Parathyroid adenoma (tissue), 2 donors: ENCODE measurements around the gene SH3GLB2.
"Not testable (repeated sequence)": the region's sequence is repeated elsewhere in the genome, so short reads cannot be mapped to it uniquely, and the experiment has no call there.

Experiments
- H2AFZ ChIP-seq: fragments of 300-600 bp; sonication (generic); one replicate; pipeline ENCODE4 v1.7.0; 2017; ENCODE audit warnings: antibody characterized with exemption, mild to moderate bottlenecking
- H3K27ac ChIP-seq: fragments of 300-600 bp; sonication (generic); one replicate; pipeline ENCODE4 v1.7.0; 2017
- H3K27me3 ChIP-seq: fragments of 300-600 bp; sonication (generic); one replicate; pipeline ENCODE4 v1.7.0; 2017; ENCODE audit warnings: low read length; ENCODE audit not compliant: control insufficient read depth, insufficient read depth
- H3K36me3 ChIP-seq: fragments of 300-600 bp; sonication (generic); one replicate; pipeline ENCODE4 v1.7.0; 2017; ENCODE audit warnings: low read length; ENCODE audit not compliant: control insufficient read depth, insufficient read depth
- H3K4me1 ChIP-seq: fragments of 300-600 bp; sonication (generic); one replicate; pipeline ENCODE4 v1.7.0; 2017; ENCODE audit warnings: control low read depth
- H3K4me2 ChIP-seq: fragments of 300-600 bp; sonication (generic); one replicate; pipeline ENCODE4 v1.7.0; 2017; ENCODE audit warnings: low read length
- H3K4me3 ChIP-seq: fragments of 300-600 bp; sonication (generic); one replicate; pipeline ENCODE4 v1.7.0; 2017; ENCODE audit warnings: low read depth, low read length
- H3K79me2 ChIP-seq: fragments of 300-600 bp; sonication (generic); one replicate; pipeline ENCODE4 v1.7.0; 2017; ENCODE audit warnings: control low read depth
- H3K9ac ChIP-seq: fragments of 300-600 bp; sonication (generic); one replicate; pipeline ENCODE4 v1.7.0; 2017; ENCODE audit warnings: mild to moderate bottlenecking
- H3K9me3 ChIP-seq: fragments of 300-600 bp; sonication (generic); one replicate; pipeline ENCODE4 v1.7.0; 2017; ENCODE audit warnings: low read length; ENCODE audit not compliant: control insufficient read depth
- TF ChIP-seq, protein P1 (sequence below): fragments of 300-600 bp; sonication (generic); IDR thresholded peaks from one replicate; pipeline ENCODE4 v1.7.0; 2017; ENCODE audit warnings: antibody characterized with exemption, mild to moderate bottlenecking
- donor health status: primary hyperparathyroidism.

The SH3GLB2 gene

DNA sequence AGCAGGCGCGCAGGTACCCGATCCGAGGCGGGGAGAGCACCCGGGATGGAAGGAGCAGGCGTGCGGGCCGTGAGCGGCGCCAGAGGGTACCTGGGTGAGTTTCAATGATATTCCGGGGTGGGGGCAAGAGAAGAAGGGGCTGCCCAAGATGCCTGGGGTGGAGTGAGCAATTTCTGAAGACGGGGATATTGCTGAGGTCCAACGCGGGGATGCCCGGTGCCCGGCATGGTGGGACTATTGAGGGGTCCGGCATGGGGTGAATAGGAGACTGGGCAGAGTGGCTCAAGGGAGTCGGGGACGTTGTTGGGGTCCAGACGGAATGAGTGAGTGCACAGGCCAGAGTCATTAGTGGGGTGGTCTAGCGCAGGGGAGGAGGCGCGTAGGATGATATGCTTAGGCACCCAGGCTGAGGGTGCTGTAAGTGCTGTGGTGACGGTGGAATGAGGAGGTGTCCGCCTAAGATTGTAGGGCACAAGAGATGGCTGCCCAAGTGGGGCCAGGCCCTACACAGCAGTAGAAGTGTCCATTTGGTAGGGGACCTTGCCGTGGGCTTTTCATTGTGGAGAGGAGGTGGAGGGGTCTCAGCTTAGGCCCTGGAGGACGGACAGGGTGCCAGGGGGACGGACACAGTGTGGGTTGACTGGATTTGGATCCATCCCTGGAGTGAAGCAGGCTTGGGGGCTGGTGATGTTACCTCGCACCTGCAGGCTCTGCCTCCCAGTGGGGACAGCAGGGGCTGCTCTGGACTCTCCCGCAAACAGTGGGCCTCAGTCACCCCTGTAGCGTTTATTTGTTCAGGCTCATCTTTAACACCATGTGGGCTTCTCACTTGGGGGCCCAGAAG, 9.0 kb upstream of the SH3GLB2 start:
- H3K79me2 ChIP-seq: peaks cover 18% of the 10 kb centered on the region
- H3K4me3 ChIP-seq: peak overlapping the region; percentile 94
- peak overlapping the region; percentile 28 for H3K9ac ChIP-seq
- peak overlapping the region; percentile 77 for H3K4me2 ChIP-seq
- peak overlapping the region; percentile 84 for H2AFZ ChIP-seq
- TF ChIP-seq, protein P1, sequence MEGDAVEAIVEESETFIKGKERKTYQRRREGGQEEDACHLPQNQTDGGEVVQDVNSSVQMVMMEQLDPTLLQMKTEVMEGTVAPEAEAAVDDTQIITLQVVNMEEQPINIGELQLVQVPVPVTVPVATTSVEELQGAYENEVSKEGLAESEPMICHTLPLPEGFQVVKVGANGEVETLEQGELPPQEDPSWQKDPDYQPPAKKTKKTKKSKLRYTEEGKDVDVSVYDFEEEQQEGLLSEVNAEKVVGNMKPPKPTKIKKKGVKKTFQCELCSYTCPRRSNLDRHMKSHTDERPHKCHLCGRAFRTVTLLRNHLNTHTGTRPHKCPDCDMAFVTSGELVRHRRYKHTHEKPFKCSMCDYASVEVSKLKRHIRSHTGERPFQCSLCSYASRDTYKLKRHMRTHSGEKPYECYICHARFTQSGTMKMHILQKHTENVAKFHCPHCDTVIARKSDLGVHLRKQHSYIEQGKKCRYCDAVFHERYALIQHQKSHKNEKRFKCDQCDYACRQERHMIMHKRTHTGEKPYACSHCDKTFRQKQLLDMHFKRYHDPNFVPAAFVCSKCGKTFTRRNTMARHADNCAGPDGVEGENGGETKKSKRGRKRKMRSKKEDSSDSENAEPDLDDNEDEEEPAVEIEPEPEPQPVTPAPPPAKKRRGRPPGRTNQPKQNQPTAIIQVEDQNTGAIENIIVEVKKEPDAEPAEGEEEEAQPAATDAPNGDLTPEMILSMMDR: no peak
- H3K9me3 ChIP-seq: no peaks in the 10 kb centered on the region
- H3K27ac ChIP-seq: peak overlapping the region; percentile 60
- no peaks in the 10 kb centered on the region for H3K36me3 ChIP-seq
- no peaks in the 10 kb centered on the region for H3K27me3 ChIP-seq
- H3K4me1 ChIP-seq: no peaks in the 10 kb centered on the region

DNA sequence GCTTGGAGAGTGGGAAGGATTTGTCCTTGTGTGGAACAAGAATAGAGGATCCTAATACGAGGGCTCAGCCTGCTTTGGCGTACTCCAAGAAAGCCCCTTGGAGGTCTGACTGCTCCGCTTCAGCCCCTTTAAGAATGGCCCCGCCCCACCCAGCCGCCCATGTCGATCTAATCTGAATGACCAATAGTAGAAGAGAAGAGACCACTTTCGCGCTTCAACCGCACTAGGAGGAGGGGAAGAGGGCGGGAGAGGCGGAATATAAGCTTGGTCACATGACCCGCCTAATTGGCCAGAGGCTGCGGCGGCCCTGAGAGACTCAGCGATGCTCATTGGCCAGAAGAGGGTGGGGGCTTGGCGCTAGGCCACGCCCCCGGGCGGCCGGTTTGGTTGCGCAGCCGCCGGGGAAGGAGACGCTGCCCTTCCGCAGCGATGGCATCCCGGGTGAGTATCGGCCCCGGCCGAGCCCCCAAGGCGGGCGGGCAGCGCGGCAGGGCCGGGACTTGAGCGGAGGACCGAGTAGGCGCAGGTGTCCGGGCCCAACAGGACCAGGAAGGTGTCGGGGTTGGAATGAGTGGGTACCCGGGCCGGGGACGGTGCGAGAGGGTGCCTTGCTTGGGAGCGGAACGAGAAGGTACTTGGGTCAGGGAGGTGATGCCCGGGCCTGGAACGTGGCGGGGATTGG, 8.3 kb upstream of the SH3GLB2 start, which contains the start of gene MIGA2:
TSS of gene MIGA2 (plus strand) at position 386 of the 682 bp plus-strand sequence. CDS start 3,969 bp downstream, outside the sequence.
- TF ChIP-seq, protein P1: no peak
- Histone ChIP-seq H3K4me2 (peak within 1 kb of the TSS; percentile 96), H3K4me1 (no peaks in the 10 kb centered on the region), H3K9ac (peak within 1 kb of the TSS; percentile 28), H3K4me3 (peak within 1 kb of the TSS; percentile 94), H3K36me3 (no peaks in the 10 kb centered on the region), H3K27me3 (no peaks in the 10 kb centered on the region), H2AFZ (peak within 1 kb of the TSS; percentile 84), H3K27ac (peak within 1 kb of the TSS; percentile 60), H3K79me2 (peaks cover 15% of the 10 kb centered on the region), H3K9me3 (no peaks in the 10 kb centered on the region)

DNA sequence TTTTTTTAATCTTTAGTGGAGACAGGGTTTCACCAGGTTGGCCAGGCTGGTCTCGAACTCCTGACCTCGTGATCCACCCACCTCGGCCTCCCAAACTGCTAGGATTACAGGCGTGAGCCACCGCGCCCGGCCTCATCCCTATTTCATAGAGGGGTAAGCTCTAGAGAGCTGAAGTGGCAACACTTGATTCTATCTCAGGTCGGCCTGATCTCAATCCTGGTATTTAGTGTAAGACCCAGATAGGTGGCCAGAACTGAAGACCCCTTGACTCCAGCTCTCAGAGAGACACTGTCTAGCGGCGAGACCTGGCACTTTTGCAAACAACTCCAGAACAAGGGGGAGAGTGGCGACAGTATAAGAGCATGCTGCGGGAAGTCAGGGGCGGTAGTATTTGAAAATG, 7.7 kb upstream of the SH3GLB2 start:
- Histone ChIP-seq H3K4me2 (peak overlapping the region; percentile 96), H3K79me2 (peaks cover 14% of the 10 kb centered on the region), H3K4me3 (peak overlapping the region; percentile 58), H3K27ac (peak overlapping the region; percentile 30), H2AFZ (peak overlapping the region; percentile 84)
- not testable (repeated sequence) for H3K27me3 ChIP-seq, H3K9ac ChIP-seq, H3K9me3 ChIP-seq, H3K36me3 ChIP-seq, H3K4me1 ChIP-seq

DNA sequence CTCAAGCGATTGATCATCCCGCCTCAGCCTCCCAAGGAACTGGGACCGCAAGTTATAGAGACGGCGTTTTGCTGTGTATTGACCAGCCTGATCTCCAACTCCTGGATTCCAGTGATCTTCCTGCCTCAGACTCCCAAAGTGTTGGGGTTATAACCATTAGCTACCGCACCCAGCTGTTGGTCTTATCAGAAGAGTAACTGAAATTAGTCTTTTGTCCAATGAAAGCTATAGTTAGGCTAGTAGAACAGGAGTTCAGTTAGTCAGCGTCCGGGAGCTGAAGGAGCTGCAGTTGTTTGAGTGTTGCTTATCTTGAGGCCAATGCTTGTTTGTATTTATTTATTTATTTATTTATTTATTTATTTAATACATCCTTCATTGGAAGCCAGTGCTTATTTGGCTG, 5.1 kb upstream of the SH3GLB2 start:
- Histone ChIP-seq H3K27ac (no peak overlapping the region), H3K79me2 (peaks cover 7% of the 10 kb centered on the region), H3K4me2 (no peak overlapping the region), H3K27me3 (no peaks in the 10 kb centered on the region), H3K9ac (no peak overlapping the region), H3K4me3 (no peak overlapping the region), H3K9me3 (no peaks in the 10 kb centered on the region), H3K4me1 (no peaks in the 10 kb centered on the region), H3K36me3 (no peaks in the 10 kb centered on the region), H2AFZ (no peak overlapping the region)
- TF ChIP-seq, protein P1: no peak

DNA sequence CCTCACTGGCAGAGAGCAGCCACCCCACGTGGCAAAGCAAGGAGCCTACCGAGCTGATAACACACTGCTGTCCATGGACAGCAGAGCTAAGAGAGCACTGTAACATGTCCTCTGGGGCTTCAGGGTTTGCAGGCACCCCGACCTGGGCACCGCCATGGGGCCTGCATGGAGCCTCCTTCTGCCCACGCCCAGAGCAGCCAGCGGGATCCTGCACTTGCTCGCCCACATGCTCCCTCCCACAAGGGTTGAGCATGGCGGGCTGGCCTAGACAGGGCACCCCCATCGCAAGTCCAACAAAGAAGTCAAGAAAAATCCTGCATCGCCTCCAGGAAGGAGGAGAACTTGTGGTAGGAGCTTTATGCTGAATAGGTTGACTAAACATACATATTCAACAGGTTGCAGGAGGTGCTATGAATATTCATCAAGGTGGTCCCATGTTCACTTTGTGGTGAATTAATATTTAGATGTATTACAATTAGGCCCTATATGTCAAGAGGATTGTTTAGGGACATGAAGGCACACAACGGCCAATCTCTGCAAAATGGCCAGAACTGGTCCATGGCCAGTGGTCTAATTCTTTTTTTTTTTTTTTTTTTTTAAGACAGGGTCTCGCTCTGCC, 4.5 kb upstream of the SH3GLB2 start:
- Histone ChIP-seq H3K36me3 (no peaks in the 10 kb centered on the region), H3K4me3 (no peak overlapping the region), H3K9me3 (no peaks in the 10 kb centered on the region), H3K4me1 (no peaks in the 10 kb centered on the region), H3K27me3 (no peaks in the 10 kb centered on the region), H3K9ac (no peak overlapping the region), H2AFZ (no peak overlapping the region), H3K27ac (no peak overlapping the region), H3K4me2 (no peak overlapping the region), H3K79me2 (peaks cover 5% of the 10 kb centered on the region)
- TF ChIP-seq, protein P1: no peak
